DND-41 (cell line): ENCODE data around the gene ITPR2.

Source experiments
- CTCF ChIP-seq: IDR thresholded peaks from 2 replicates; pipeline ENCODE4 v1.5.1; 2012; ENCODE audit warnings: borderline replicate concordance, low read length, moderate library complexity, mild to moderate bottlenecking; ENCODE audit not compliant: poor library complexity, severe bottlenecking; ENCODE audit errors: extremely low read depth
- EZH2 ChIP-seq: IDR thresholded peaks from 3 replicates; pipeline ENCODE4 v1.6.1; 2012; ENCODE audit warnings: borderline replicate concordance, low read depth, mild to moderate bottlenecking, moderate library complexity, low read length, inconsistent platforms; ENCODE audit not compliant: severe bottlenecking

GRCh38 chr12:26737487-26738030 is 95.4 kb downstream of the ITPR2 start:
- TF ChIP-seq CTCF (no peak), EZH2 (no peak)
